GM21526 (cell line): ENCODE results near the gene SLAMF8.

Source experiments
- ATAC-seq: cut with Tn5 transposase; IDR thresholded peaks from one replicate; pipeline ENCODE4 v1.9.1; 2021; ENCODE audit warnings: moderate library complexity; ENCODE audit not compliant: unreplicated experiment, low FRiP score

Gene SLAMF8

DNA sequence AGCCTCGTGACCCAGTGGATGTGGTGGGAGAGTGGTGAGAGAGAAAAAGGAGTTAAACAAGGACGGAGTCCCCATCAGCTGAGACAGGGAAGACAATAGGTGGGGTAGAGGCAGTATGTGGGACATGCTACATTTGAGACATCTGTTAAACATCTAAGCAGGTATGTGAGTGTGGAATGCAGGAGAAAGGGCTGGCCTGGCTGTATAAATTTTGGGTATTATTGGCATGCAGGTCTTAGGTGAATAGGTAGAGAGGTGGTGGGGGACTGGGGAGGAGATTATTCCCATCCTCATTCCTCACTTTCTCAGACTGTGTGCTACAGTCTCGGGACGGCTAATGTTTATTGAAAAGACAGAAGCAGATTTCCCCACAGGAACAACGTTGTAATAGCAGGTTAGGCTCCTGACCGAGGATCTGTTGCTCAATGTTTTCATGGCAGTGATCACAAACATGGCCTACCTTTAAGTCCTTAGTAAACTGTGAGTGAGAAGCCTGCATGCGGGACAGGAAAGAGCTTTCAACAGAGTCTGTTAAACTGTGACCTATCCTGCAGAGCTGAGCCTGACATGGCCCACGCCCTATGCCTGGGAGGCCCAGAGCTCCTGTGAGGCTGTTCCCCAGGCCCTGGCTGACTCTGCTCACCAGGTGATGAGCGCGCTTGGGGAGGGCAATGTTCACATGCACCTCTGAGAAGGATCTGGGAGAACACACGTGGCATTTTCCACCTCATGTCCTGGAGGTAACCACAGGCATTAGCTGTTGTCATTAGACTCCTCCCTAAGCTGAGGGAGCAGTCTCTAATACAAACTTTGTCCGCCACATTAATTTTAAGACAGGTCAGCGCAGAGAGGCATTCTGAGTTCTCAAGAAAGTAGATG is 19.3 kb downstream of the SLAMF8 start:
- ATAC-seq: no peak

DNA sequence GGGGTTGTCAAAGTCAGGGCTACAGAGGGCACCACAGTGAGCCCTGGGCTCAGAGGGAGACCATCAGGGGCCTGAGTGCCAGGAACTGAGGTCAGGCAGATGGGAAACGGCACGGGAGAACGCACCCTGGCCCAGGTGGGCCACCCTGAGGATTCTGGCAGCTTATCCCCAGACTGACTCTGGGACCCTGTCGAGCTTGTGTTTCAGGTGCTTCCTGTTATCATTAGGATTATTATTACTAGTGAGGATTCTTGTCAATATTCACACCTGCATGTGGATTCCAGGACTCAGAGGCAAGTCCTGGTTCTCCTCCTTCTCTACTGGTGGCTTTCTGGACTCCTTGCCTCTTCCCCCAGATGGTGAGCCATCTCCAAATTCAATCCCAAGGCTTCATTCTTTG is 20.6 kb downstream of the SLAMF8 start:
- ATAC-seq: no peak

DNA sequence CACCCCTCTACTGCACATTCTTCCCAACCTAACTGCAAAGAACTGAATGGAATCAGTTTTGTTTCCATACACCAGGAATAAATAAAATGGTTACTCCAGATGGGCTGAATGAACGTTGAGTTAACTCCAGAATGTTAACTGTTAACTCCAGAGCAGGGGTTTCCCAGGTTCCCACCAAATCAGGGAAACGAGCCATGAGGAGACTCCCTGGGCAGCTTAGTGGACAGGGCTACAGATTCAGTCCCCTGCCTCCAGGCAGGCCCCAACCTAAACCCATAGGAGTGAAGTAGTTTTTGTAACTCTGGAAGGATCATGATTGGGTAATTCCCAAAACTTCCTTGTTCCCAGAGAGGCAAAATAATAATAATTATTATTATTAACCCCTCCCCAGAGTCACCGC is 21.7 kb downstream of the SLAMF8 start:
- no peak for ATAC-seq

DNA sequence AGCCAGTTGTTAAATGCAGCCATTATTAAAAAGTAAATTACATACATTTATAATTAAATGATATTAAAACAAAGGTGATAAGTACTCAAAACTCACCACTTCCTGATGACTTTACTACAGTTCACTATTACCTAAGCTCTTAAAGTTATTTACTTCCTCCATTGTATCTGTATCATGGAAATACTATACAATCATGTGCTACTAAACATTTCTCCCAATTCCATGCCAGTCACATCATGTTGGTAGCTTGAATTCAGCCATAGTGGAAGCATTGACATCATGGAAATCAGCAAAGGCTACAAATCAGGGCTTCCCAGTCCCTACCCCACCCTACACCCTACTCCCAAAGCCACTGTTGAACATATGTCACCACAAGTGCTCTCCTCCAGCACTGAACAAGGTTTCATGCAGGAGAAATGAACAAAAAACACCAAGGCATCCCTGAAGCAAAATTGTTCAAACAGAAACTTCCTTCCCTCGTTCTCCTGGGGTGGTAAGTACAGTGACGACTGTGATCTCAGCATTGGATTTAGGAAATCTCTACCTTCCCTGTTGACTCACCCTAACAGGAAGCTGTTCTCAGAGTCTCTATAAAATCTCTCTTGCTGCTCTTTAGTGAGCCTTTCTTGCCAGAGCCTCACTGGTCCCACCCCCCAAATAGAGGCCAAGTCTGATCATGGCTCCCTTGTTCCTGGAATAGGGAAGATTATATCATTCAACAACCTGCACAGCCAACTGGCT is 23.1 kb downstream of the SLAMF8 start:
- no peak for ATAC-seq

DNA sequence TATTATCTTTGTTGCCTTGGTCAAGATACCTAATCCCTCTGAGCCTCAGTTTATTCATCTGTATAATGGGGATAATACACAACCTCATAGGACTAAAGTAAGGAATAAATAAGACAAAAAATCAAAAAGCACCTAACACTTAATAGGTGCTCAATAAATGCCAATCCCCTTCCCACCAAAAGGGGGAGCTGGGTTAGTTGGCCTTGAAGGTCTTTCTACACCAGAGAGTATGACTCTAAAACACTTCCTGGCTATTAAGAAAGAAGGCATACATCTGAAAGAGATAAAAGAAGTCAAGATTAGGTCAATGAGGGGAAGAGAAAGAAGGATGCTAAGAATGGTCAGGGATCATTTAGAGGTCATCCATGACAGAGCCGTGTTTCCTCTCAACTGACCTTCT is 24.7 kb downstream of the SLAMF8 start:
- no peak for ATAC-seq

DNA sequence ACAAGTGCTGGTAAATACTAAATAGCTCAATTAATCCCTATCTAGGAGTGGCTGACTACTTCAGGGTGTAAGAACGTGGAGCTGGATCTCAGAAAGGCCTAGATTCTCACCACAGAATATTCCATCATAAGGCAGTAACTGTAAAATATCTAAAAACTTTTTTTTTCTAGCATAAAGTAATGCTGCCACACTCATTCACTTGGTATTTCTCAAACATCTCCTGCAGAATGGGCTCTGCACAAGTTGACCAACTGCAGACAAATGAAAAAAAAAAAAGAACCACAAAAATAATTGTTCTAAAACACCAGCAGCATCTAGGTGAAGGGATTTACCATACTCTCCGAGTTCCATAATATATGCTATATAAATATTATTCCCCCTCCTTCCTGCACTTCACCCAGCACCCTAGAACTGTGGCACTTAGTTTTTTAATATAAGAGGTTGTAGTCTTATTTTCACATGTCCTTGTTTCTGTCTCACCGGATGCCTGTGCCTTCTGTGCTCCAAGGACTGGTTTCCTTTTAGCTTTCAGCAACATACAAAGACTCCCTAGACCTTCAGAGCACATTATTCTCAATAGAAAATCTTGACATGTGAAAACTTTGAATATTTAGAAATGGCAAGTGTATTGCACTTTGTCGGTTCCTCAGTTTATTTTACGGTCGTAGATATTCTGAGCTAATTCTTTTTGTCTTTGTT is 26.9 kb downstream of the SLAMF8 start:
- ATAC-seq: no peak

DNA sequence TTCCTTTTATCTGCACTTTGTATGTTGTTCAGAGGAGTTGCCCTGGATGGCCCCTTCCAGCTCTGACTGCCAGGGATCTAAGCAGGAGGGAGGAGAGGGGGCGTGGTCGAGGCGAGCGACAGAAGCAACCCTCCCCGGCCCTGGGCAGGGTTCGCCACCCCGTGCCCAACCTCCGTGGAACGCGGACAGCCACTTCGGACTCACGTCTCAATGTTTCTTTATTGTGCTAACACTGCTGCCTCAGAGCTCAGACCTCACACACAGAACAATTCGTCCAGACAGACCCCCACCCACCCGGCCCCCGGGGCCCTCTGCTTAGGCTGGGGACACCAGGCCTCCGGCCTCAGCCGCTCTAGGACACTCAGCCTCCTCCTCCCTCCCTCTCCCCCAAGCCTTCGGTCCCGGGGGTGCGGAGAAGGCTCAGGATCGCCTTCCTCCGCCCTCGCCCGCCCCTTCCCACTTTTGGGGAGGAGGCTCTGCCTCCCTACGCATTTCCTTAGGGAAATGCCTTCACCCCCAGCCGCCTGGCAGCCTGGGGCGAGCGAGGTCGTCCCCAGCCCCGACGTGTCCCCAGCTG is 27.5 kb downstream of the SLAMF8 start:
- ATAC-seq: no peak

DNA sequence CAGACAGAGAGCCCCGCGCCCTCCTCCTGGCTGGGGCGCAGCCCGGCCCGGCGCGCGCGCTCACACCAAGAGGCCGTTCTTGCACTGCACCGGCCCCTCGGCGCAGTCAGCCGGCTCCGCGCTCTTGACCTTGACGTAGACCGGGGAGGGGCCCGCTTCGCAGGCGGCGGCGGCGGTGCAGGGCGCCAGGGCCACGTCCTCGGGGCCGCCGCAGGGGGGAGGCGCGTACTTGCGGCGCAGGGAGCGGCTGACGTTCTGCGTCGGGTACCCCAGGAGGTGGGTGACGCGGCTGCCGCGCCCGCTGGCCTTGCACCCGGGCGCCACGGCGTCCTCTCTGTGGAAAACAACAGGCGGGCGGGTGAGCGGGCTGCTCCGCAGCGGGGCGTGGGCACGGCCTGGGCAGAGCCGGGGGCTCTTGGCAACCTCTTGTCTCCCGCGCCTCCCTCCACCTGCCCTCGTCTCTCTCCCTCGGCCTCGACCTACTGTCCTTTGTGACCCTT is 28.1 kb downstream of the SLAMF8 start:
- ATAC-seq: peak; percentile 68

DNA sequence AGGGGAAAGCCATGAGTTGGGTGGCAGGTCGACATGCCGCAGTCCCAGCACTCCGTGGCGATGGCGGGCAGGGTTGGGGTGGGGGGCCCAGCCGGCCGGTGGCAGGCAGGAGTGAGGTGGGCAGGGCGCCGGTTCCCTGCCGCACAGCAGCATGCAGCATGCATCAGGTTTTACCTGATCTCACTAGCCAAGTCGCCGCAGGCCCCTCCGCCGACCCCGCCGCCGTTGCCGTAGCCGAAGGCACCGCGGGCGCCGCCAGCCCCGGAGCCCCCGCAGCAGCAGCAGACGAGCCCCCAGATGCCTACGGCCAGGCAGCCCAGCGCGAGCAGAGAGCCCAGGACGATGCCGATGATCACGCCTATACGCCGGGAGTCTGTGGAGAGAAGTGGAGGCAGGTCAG is 29.0 kb downstream of the SLAMF8 start:
- ATAC-seq: no peak

DNA sequence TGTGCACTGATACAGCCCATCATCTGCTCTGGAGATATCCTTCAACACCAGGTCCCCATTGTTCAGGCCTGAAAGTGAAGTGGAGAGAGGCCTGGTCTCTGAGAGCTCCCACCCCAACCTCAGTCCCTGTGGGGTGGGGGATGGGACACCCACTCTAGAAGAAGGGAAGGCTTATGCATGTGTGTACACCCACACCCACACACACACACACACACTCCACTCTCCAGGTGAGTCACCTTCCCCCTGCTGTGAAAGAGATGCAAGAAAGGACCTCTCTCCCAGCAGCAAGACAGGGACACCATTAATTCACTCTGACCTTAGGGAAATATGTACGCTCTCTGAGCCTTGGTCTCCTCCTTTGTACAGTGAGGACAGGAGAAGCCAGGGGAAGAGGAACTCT is 29.9 kb downstream of the SLAMF8 start:
- no peak for ATAC-seq

DNA sequence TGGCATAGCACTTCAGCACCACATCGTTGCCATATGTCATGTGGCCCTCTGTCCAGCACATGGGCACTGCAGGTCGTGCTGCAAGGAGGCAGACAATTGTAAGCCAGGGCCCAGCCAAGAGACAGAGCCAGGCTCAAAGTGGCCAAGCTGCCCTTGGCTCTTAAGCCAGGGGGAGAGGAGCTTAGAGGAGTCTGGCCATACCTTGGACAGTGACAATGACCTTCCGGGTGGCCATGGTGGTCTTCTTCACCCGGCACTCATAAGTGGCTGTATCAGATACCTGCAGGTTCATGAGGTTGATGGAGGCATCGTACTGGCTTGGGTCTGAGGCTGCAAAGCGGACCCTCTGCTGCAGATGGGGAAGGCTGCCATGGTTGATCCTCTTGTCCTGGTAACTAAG is 31.2 kb downstream of the SLAMF8 start:
- ATAC-seq: no peak

DNA sequence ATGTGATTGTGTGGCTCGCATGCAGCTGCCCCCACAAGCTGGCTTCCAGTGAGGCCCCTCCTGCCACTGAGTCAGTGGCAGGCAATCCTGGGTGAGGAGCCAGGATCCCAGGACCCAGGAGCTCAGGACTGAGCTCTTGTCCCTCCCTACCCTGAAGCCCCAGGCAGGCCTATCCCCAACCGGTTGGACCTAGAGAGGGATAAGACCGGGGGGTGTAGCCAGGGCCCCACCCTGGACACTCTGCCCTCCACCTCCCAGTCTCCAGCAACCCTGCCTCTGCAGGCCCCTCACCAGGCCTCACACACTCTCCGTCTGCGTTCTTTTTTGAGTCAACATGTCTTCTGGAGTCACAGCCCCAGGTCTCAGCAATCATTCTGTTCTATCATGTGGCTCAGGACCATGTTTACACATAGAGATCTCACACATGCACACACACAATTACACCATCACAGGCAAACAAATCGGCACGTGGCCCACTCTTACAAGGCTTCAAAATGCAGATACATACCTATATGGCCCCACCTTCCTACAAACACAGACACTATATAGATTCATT is 33.2 kb downstream of the SLAMF8 start:
- no peak for ATAC-seq

DNA sequence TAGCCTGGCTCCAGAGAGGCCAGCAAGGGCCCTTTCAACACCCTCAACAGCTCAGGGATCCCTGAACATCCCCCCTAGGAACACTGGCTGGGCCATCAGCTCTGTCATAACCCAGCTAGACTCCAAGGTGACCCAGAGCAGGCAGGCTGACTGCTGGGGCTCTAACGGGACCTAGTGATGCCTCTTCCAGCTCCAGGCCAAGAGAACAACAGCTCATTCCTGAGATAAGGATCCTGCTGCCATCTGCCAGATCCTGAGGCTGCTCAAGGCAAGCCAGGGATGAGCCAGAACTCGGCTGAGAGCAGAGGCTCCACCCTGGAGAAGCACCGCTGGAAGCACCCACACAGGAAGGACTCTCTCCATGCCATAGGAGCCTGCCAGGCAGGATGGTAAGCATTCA is 33.8 kb downstream of the SLAMF8 start:
- ATAC-seq: no peak

DNA sequence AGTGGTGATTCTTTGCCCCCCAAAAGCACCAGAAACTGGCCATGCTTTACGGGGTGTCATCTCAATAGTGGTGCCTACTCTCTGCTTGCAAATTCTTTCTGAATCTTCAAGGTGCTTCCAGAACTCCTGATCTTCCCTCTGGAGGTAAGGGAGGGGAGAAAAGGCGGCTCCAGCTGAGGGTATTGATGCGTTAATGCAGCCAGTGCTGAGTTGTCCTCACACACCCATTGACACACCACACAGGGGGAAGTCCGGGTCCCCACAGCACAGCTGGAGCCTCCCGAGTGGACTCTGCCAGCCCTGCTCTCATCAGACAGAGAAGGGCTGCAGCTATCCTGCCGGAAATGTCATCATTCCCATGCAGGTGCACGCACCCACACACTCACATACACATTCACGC is 34.5 kb downstream of the SLAMF8 start:
- ATAC-seq: no peak

DNA sequence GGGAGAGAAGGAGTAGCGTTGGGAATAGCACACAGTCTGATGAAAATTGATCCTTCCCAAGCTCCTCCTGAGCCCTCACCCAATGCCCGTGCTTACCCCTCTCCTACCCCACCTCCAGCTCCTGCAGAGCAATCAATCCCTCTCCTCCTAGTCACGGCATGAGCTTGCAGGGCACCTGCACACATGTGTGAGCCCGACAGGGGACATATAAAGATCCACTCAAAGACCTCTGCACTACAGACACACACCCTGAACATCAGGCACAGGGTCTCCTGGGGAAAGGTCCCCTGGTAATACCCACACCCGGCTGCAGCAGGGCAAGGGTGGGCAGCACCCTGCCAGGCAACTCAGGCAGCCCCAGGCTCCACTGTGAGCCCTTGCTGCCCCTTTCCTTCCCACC is 35.4 kb downstream of the SLAMF8 start:
- ATAC-seq: no peak

DNA sequence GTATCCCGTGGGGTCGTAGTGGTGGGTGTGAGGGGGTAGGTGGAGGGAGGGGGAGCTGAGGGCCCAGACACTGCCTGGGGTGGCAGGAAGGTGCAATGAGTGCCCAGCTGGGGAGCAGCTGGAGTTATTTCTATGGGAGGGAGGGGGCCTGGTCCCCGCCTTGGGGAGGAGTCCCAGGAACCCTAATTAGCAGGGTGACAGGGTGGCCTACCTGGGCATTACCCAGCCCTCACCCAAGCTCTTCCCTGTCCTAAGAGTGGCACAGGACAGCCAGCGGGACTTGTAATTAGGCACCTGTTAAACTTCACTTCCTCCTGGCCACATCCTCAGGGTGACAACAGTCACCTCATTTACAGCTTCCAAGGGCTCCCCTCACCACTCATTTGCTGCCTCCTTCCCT is 35.9 kb downstream of the SLAMF8 start, which contains the start of gene VSIG8:
Gene VSIG8, minus strand, starts transcription at position 101 of the 400 bp plus-strand sequence. CDS start 136 bp downstream, outside the sequence.
- no peak for ATAC-seq

DNA sequence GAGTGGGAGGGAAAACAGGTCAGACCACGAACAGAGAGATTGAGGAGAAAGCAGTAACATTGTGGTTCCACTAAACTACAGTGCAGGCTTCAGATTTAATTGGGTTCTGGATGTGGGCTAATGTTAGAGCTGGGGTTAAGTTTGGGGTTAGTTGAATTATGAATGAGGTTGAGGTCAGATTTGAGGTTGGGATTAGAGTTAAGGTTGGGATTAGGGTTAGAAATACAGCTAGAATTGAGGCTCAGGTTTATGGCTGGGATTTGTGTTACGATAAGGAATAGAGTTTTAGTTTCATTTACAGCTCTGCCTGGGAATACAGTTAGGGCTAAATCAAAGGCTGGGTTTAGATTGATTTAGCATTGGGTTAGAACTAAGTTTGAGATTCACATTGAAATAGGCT is 37.6 kb downstream of the SLAMF8 start:
- ATAC-seq: no peak

DNA sequence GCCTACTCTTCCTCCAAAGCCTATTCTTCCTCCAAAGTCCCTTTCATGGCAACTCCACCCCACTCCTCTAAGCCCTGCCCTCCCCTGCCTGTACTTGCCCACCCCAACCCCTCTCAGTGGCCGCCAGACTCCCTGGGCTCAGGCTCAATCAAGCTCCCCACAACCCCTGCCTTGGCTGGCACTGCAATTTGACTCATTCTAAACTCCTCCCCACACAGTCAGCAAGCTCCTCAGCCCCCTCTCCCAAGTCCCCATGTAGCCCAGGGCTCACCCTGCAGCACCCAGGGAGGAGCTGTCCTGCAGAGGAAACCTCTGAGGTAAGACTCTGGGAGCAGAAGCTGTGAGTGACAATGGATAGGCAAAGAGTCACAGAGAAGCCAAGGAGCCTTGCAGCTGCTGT is 39.4 kb downstream of the SLAMF8 start:
- ATAC-seq: no peak

DNA sequence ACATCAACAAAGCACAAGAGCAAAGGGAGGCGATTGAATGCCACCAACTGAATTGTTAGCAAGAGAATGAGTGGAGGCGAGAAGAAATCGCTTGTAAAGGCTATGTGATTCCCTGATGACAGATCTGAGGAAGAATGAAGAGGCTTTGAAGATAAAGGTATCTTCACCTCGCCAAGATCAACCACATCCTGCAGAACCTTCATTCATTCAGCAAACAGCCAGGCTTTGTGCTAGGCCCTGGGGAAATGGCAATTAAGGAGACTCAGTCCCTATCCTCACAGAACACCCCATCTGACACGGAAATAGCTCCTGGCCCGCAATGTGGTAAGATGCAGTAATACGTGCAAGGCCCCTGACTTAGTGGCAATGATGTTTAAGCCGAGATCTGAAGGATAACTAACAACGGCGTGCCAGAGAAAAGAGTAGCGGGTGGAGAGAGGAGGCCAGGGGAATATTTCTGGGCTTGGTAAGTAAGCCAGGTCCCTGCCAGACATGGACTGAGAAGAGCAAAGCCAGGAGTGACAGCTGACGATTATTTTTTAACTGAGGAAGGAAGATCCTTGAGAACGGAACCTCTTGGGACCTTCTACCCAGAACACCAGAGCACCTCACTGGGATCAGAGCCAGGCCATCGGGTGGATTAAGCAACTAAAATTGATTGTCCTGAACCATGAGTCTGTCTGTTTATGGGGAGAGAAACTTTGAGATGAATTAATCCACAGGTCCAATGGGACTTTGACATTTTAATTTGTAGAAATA is 40.4 kb downstream of the SLAMF8 start:
- no peak for ATAC-seq

DNA sequence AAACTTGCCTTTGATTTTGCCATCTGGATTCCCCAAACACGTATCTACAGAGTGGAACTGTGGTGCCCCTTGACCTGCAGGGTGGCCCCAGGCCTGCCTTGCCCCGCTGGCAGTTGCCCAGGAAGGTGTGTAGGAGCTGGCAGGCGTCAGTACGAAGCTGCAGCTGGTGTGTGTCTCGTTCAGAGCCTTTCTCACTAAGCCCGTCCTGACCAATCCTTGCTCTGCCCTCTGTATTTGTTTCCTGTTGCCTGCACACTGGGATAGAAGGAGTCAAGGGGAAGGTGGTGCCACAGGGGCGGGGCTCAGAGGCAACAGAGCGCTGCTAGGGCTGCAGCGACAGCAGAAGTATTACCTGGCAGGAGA is 41.0 kb downstream of the SLAMF8 start:
- no peak for ATAC-seq
